Neural cell (in vitro differentiated cells): Measurements from ENCODE around the gene RPAP2. TPM values are rescaled to one million over a fixed set of nuclear protein-coding genes. Genes with fewer than 3 reads are reported as not detected.

Experiments used
- H2AFZ ChIP-seq: fragments of 200-600, 300-800 bp; sonication (generic), shearing (Covaris generic); 2 replicates; pipeline ENCODE4 v1.6.0; 2014; ENCODE audit warnings: low read depth, mild to moderate bottlenecking, antibody characterized with exemption, low read length, moderate library complexity
- H3F3A ChIP-seq: fragments of 200-600 bp; shearing (Covaris generic); 2 replicates; pipeline ENCODE4 v1.6.1; 2016; ENCODE audit warnings: mild to moderate bottlenecking, moderate library complexity, mixed read lengths, antibody characterized with exemption, low read length; ENCODE audit not compliant: insufficient read depth, poor library complexity, severe bottlenecking
- H3K27ac ChIP-seq: fragments of 200-600, 300-800 bp; sonication (generic), shearing (Covaris generic); 2 replicates; pipeline ENCODE4 v1.5.1; 2014; ENCODE audit warnings: mild to moderate bottlenecking, low read length, moderate library complexity
- H3K27me3 ChIP-seq: fragments of 300-800, 200-600 bp; sonication (generic), shearing (Covaris generic); 2 replicates; pipeline ENCODE4 v1.6.0; 2014; ENCODE audit warnings: mild to moderate bottlenecking, low read depth, low read length, moderate library complexity; ENCODE audit not compliant: insufficient read depth
- H3K36me3 ChIP-seq: fragments of 300-800, 200-600 bp; sonication (generic), shearing (Covaris generic); 2 replicates; pipeline ENCODE4 v1.5.1; 2014; ENCODE audit warnings: mild to moderate bottlenecking, antibody characterized with exemption, low read length, moderate library complexity; ENCODE audit not compliant: insufficient read depth
- H3K4me2 ChIP-seq: fragments of 300-800, 200-600 bp; sonication (generic), shearing (Covaris generic); 2 replicates; pipeline ENCODE4 v1.6.0; 2014; ENCODE audit warnings: mild to moderate bottlenecking, low read length
- H3K4me3 ChIP-seq: fragments of 300-800, 200-600 bp; sonication (generic), shearing (Covaris generic); 2 replicates; pipeline ENCODE4 v1.5.1; 2014; ENCODE audit warnings: mild to moderate bottlenecking, low read length, moderate library complexity
- H3K79me2 ChIP-seq: fragments of 200-600 bp; shearing (Covaris generic); replicated peaks from 2 replicates; pipeline ENCODE4 v1.6.0; 2014; ENCODE audit warnings: mild to moderate bottlenecking, low read length, moderate library complexity; ENCODE audit not compliant: insufficient read depth
- H3K9ac ChIP-seq: fragments of 300-800, 200-600 bp; sonication (generic), shearing (Covaris generic); 2 replicates; pipeline ENCODE4 v1.6.1; 2016; ENCODE audit warnings: mild to moderate bottlenecking, low read length, mixed read lengths
- H3K9me2 ChIP-seq: fragments of 200-600 bp; shearing (Covaris generic); 2 replicates; pipeline ENCODE4 v1.6.1; 2016; ENCODE audit warnings: mild to moderate bottlenecking, low read length, mixed read lengths; ENCODE audit not compliant: insufficient read depth
- H3K9me3 ChIP-seq: fragments of 200-600, 300-800 bp; sonication (generic), shearing (Covaris generic); 2 replicates; pipeline ENCODE4 v1.6.1; 2016; ENCODE audit warnings: mild to moderate bottlenecking, mixed run types, low read length, moderate library complexity, mixed read lengths
- H4K20me1 ChIP-seq: fragments of 200-600 bp; shearing (Covaris generic); 2 replicates; pipeline ENCODE4 v1.6.1; 2016; ENCODE audit warnings: mild to moderate bottlenecking, mixed run types; ENCODE audit not compliant: insufficient read depth
- CTCF ChIP-seq: fragments of 450-650 bp; IDR thresholded peaks from 2 replicates; pipeline ENCODE4 v1.5.1; 2014; ENCODE audit warnings: antibody characterized with exemption, mild to moderate bottlenecking, moderate library complexity; ENCODE audit not compliant: poor library complexity, severe bottlenecking
- EP300 ChIP-seq: fragments of 450-650 bp; conservative IDR thresholded peaks from 2 replicates; pipeline ENCODE4 v1.6.1; 2014; ENCODE audit warnings: antibody characterized with exemption, mild to moderate bottlenecking, moderate library complexity; ENCODE audit not compliant: poor library complexity, severe bottlenecking
- EZH2 ChIP-seq: fragments of 200-600, 300-800 bp; shearing (Covaris generic), sonication (generic); IDR thresholded peaks from 2 replicates; pipeline ENCODE4 v1.6.1; 2014; ENCODE audit warnings: antibody characterized with exemption, low read length, borderline replicate concordance, mild to moderate bottlenecking; ENCODE audit not compliant: insufficient read depth, poor library complexity, severe bottlenecking
- MXI1 ChIP-seq: fragments of 450-650 bp; conservative IDR thresholded peaks from 2 replicates; pipeline ENCODE4 v1.6.1; 2014; ENCODE audit warnings: antibody characterized with exemption, mild to moderate bottlenecking; ENCODE audit not compliant: poor library complexity, severe bottlenecking
- POLR2AphosphoS5 ChIP-seq: IDR thresholded peaks from 2 replicates; pipeline ENCODE4 v1.6.1; 2012
- RAD21 ChIP-seq: fragments of 450-650 bp; conservative IDR thresholded peaks from 2 replicates; pipeline ENCODE4 v1.6.1; 2014; ENCODE audit warnings: antibody characterized with exemption, mild to moderate bottlenecking, moderate library complexity
- REST ChIP-seq: IDR thresholded peaks from 2 replicates; pipeline ENCODE4 v1.6.1; 2012; ENCODE audit warnings: borderline replicate concordance
- SMC3 ChIP-seq: fragments of 450-650 bp; conservative IDR thresholded peaks from 2 replicates; pipeline ENCODE4 v1.6.1; 2014; ENCODE audit warnings: antibody characterized with exemption, mild to moderate bottlenecking, moderate library complexity; ENCODE audit not compliant: poor library complexity
- TAF1 ChIP-seq: IDR thresholded peaks from 2 replicates; pipeline ENCODE4 v1.6.1; 2012; ENCODE audit warnings: low read depth
- polyA plus RNA-seq: library from polyadenylated mRNA; depleted of rRNA; stranded (reverse); fragments of >200 nt; gene quantifications from 2 replicates; pipeline ENCODE4 v1.2.3, GENCODE V29; 2014

Gene RPAP2
- polyA plus RNA-seq, 1 donor from 2014 or later: 9.3 TPM

DNA sequence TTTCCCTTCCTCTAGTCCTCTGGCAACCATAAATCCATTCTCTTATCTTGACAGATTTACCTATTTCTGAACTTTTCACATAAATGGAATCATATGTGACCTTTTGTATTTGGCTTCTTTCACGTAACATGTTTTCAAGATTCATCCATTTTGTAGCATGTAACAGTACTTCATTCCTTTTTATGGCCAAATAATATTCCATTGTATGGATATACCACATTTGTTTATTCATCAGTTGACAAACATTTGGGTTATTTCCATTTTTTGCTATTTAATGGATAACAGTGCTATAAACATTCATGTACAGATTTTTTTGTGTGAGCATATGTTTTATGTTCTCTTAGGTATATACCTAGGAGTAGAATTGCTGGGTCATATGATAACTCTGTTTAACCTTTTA lies 54.0 kb downstream of the RPAP2 start:
- Histone ChIP-seq H3K27me3 (no peaks in the 10 kb centered on the region), H4K20me1 (no peaks in the 10 kb centered on the region), H3K9me2 (no peaks in the 10 kb centered on the region), H3K9me3 (no peaks in the 10 kb centered on the region), H3K27ac (no peak overlapping the region), H3K4me2 (no peak overlapping the region), H3K36me3 (peaks cover 23% of the 10 kb centered on the region), H3F3A (no peaks in the 10 kb centered on the region), H3K9ac (no peak overlapping the region), H2AFZ (no peak overlapping the region), H3K79me2 (no peaks in the 10 kb centered on the region), H3K4me3 (no peak overlapping the region)
- TF ChIP-seq SMC3 (no peak), CTCF (no peak), TAF1 (no peak), POLR2AphosphoS5 (no peak), REST (no peak), EP300 (no peak), EZH2 (no peak), MXI1 (no peak), RAD21 (no peak)

- H3K4me3 ChIP-seq: no peak overlapping the region
- H3K27me3 ChIP-seq: no peaks in the 10 kb centered on the region
- no peaks in the 10 kb centered on the region for H4K20me1 ChIP-seq
- H3K79me2 ChIP-seq: no peaks in the 10 kb centered on the region
- H3K36me3 ChIP-seq: peaks cover 23% of the 10 kb centered on the region
- no peaks in the 10 kb centered on the region for H3F3A ChIP-seq
- no peak overlapping the region for H3K9ac ChIP-seq
- no peaks in the 10 kb centered on the region for H3K9me2 ChIP-seq
- no peaks in the 10 kb centered on the region for H3K9me3 ChIP-seq
- H2AFZ ChIP-seq: no peak overlapping the region
- H3K27ac ChIP-seq: no peak overlapping the region
- H3K4me2 ChIP-seq: no peak overlapping the region
- no peak for TF ChIP-seq TAF1
- TF ChIP-seq EP300: no peak
- TF ChIP-seq CTCF: no peak
- no peak for TF ChIP-seq EZH2
Observed at GRCh38 chr1:92354259-92354658, 55.4 kb downstream of the RPAP2 start.
